ENCODE measurements around the gene XPR1. TPM values are rescaled to one million over a fixed set of nuclear protein-coding genes. Genes with fewer than 3 reads are reported as not detected.
A peak's percentile ranks its signal among the peaks of the same experiment; 100 is the strongest.
"Not testable (repeated sequence)": the region's sequence is repeated elsewhere in the genome, so short reads cannot be mapped to it uniquely, and the experiment has no call there.

The XPR1 gene
- total and polyA plus RNA-seq, 7 experiments from 2014 or later, result 5.4 to 19.7 (median 15.4) TPM

GRCh38 chr1:180674603-180675530, 43.0 kb downstream of the XPR1 start:
- Mint-ChIP-seq H3K4me3 (no peak overlapping the region), H3K36me3 (peaks cover 17 to 56% (median 44%) of the 10 kb centered on the region in 5 donors), H3K27me3 (no peaks in the 10 kb centered on the region), H3K4me1 (peaks cover 7 to 17% (median 13%) of the 10 kb centered on the region in 7 donors), H3K27ac (peak overlapping the region in 1 of 9 donors; percentile 9), H3K9me3 (peaks cover 8 to 56% (median 25%) of the 10 kb centered on the region in 11 donors)
- Histone ChIP-seq H3K4me1 (ENCODE audit: control insufficient read depth in 2 of 2, insufficient read depth in 2 of 2, low read length in 2 of 2) (no peaks in the 10 kb centered on the region), H3K9me3 (ENCODE audit: control insufficient read depth in 2 of 3, low read length in 3 of 3) (peaks cover 0 to 10% (median 5%) of the 10 kb centered on the region in 3 experiments), H3K27ac (ENCODE audit: low read depth, low read length) (no peak overlapping the region), H3K36me3 (ENCODE audit: control insufficient read depth in 2 of 3, insufficient read depth in 3 of 3, low read length in 3 of 3) (peaks cover 0 to 4% (median 0%) of the 10 kb centered on the region in 3 experiments), H3K27me3 (ENCODE audit: control insufficient read depth in 2 of 2, insufficient read depth in 2 of 2, low read length in 2 of 2) (no peaks in the 10 kb centered on the region), H3K4me3 (ENCODE audit: low read length) (no peak overlapping the region)
- DNase-seq (no peak), ATAC-seq (no peak)
- intact Hi-C loops (cut with micrococcal nuclease), result no loop called here
- POLR2A ChIA-PET, result no interaction called here
- CTCF ChIA-PET, result no interaction called here

GRCh38 chr1:180675586-180675985, 43.8 kb downstream of the XPR1 start:
- ATAC-seq (no peak), DNase-seq (no peak)
- Histone ChIP-seq H3K4me1 (ENCODE audit: control insufficient read depth in 2 of 2, insufficient read depth in 2 of 2, low read length in 2 of 2) (no peaks in the 10 kb centered on the region), H3K27ac (ENCODE audit: low read depth, low read length) (no peak overlapping the region), H3K9me3 (ENCODE audit: control insufficient read depth in 2 of 3, low read length in 3 of 3) (peaks cover 0 to 9% (median 5%) of the 10 kb centered on the region in 3 experiments), H3K4me3 (ENCODE audit: low read length) (no peak overlapping the region), H3K27me3 (ENCODE audit: control insufficient read depth in 2 of 2, insufficient read depth in 2 of 2, low read length in 2 of 2) (no peaks in the 10 kb centered on the region), H3K36me3 (ENCODE audit: control insufficient read depth in 2 of 3, insufficient read depth in 3 of 3, low read length in 3 of 3) (peaks cover 0 to 4% (median 0%) of the 10 kb centered on the region in 3 experiments)
- CTCF ChIA-PET, result no interaction called here
- H3K4me1 Mint-ChIP-seq, result peaks cover 2 to 17% (median 11%) of the 10 kb centered on the region in 7 donors
- POLR2A ChIA-PET, result no interaction called here
- no peak overlapping the region for H3K4me3 Mint-ChIP-seq
- H3K9me3 Mint-ChIP-seq, result peaks cover 8 to 52% (median 24%) of the 10 kb centered on the region in 11 donors
- no peak overlapping the region for H3K27ac Mint-ChIP-seq
- H3K27me3 Mint-ChIP-seq, result no peaks in the 10 kb centered on the region
- intact Hi-C loops (cut with micrococcal nuclease), result no loop called here
- H3K36me3 Mint-ChIP-seq, result peaks cover 18 to 56% (median 43%) of the 10 kb centered on the region in 5 donors

GRCh38 chr1:180680558-180681144, 48.8 kb downstream of the XPR1 start:
- intact Hi-C loops (cut with micrococcal nuclease), result no loop called here
- H3K27ac Mint-ChIP-seq, result no peak overlapping the region
- ATAC-seq (no peak), DNase-seq (no peak)
- H3K27me3 Mint-ChIP-seq, result no peaks in the 10 kb centered on the region
- no peaks in the 10 kb centered on the region for H3K36me3 ChIP-seq (ENCODE audit: control insufficient read depth in 2 of 3, insufficient read depth in 3 of 3, low read length in 3 of 3)
- H3K4me1 Mint-ChIP-seq, result peaks cover 0 to 15% (median 4%) of the 10 kb centered on the region in 7 donors
- no peak overlapping the region for H3K4me3 ChIP-seq (ENCODE audit: low read length)
- ChIA-PET POLR2A (no interaction called here), CTCF (no interaction called here)
- no peaks in the 10 kb centered on the region for H3K27me3 ChIP-seq (ENCODE audit: control insufficient read depth in 2 of 2, insufficient read depth in 2 of 2, low read length in 2 of 2)
- no peaks in the 10 kb centered on the region for H3K4me1 ChIP-seq (ENCODE audit: control insufficient read depth in 2 of 2, insufficient read depth in 2 of 2, low read length in 2 of 2)
- H3K4me3 Mint-ChIP-seq, result no peak overlapping the region
- H3K9me3 ChIP-seq (ENCODE audit: control insufficient read depth in 2 of 3, low read length in 3 of 3), result peaks cover 0 to 2% (median 0%) of the 10 kb centered on the region in 3 experiments
- H3K36me3 Mint-ChIP-seq, result peaks cover 18 to 58% (median 57%) of the 10 kb centered on the region in 5 donors
- H3K27ac ChIP-seq (ENCODE audit: low read depth, low read length), result no peak overlapping the region
- peaks cover 2 to 53% (median 20%) of the 10 kb centered on the region in 11 donors for H3K9me3 Mint-ChIP-seq

- H3K4me3 ChIP-seq (ENCODE audit: low read length); H3K4me3 Mint-ChIP-seq; POLR2A ChIA-PET; H3K36me3 ChIP-seq (ENCODE audit: control insufficient read depth in 2 of 3, insufficient read depth in 3 of 3, low read length in 3 of 3); H3K9me3 ChIP-seq (ENCODE audit: control insufficient read depth in 2 of 3, low read length in 3 of 3); intact Hi-C loops (cut with micrococcal nuclease); H3K27ac ChIP-seq (ENCODE audit: low read depth, low read length); H3K4me1 ChIP-seq (ENCODE audit: control insufficient read depth in 2 of 2, insufficient read depth in 2 of 2, low read length in 2 of 2); ATAC-seq; H3K27ac Mint-ChIP-seq; H3K27me3 ChIP-seq (ENCODE audit: control insufficient read depth in 2 of 2, insufficient read depth in 2 of 2, low read length in 2 of 2); H3K27me3 Mint-ChIP-seq; DNase-seq: not testable (repeated sequence)
- Mint-ChIP-seq H3K4me1 (peaks cover 0 to 17% (median 7%) of the 10 kb centered on the region in 7 donors), H3K9me3 (peaks cover 0 to 41% (median 20%) of the 10 kb centered on the region in 11 donors), H3K36me3 (peaks cover 20 to 60% (median 50%) of the 10 kb centered on the region in 5 donors)
- CTCF ChIA-PET, result interaction anchor here (0.6 kb wide), 1 partner anchor 1714 kb away, joined by 3 read pairs; no protein-coding TSS in a partner anchor
Measured at GRCh38 chr1:180683117-180683516, 51.3 kb downstream of the XPR1 start.

- Histone ChIP-seq H3K4me1 (ENCODE audit: control insufficient read depth in 2 of 2, insufficient read depth in 2 of 2, low read length in 2 of 2) (peaks cover 0 to 7% of the 10 kb centered on the region in 2 donors), H3K4me3 (ENCODE audit: low read length) (no peak overlapping the region), H3K27ac (ENCODE audit: low read depth, low read length) (no peak overlapping the region), H3K27me3 (ENCODE audit: control insufficient read depth in 2 of 2, insufficient read depth in 2 of 2, low read length in 2 of 2) (no peaks in the 10 kb centered on the region), H3K36me3 (ENCODE audit: control insufficient read depth in 2 of 3, insufficient read depth in 3 of 3, low read length in 3 of 3) (no peaks in the 10 kb centered on the region), H3K9me3 (ENCODE audit: control insufficient read depth in 2 of 3, low read length in 3 of 3) (peaks cover 0 to 6% (median 0%) of the 10 kb centered on the region in 3 experiments)
- H3K27ac Mint-ChIP-seq, result peak overlapping the region in 1 of 9 donors; percentile 42
- ATAC-seq (no peak), DNase-seq (no peak)
- H3K4me1 Mint-ChIP-seq, result peaks cover 0 to 58% (median 40%) of the 10 kb centered on the region in 7 donors
- peaks cover 6 to 44% (median 40%) of the 10 kb centered on the region in 5 donors for H3K36me3 Mint-ChIP-seq
- POLR2A ChIA-PET, result no interaction called here
- H3K27me3 Mint-ChIP-seq, result no peaks in the 10 kb centered on the region
- intact Hi-C loops (cut with micrococcal nuclease), result no loop called here
- H3K9me3 Mint-ChIP-seq, result peaks cover 1 to 36% (median 17%) of the 10 kb centered on the region in 11 donors
- CTCF ChIA-PET, result no interaction called here
- H3K4me3 Mint-ChIP-seq, result no peak overlapping the region
Measured at GRCh38 chr1:180691322-180691913, 59.6 kb downstream of the XPR1 start.

GRCh38 chr1:180693564-180694244, 61.9 kb downstream of the XPR1 start:
- Histone ChIP-seq H3K4me3 (ENCODE audit: low read length) (no peak overlapping the region), H3K4me1 (ENCODE audit: control insufficient read depth in 2 of 2, insufficient read depth in 2 of 2, low read length in 2 of 2) (peaks cover 0 to 7% of the 10 kb centered on the region in 2 donors), H3K27ac (ENCODE audit: low read depth, low read length) (no peak overlapping the region), H3K27me3 (ENCODE audit: control insufficient read depth in 2 of 2, insufficient read depth in 2 of 2, low read length in 2 of 2) (no peaks in the 10 kb centered on the region), H3K9me3 (ENCODE audit: control insufficient read depth in 2 of 3, low read length in 3 of 3) (peaks cover 0 to 20% (median 7%) of the 10 kb centered on the region in 3 experiments), H3K36me3 (ENCODE audit: control insufficient read depth in 2 of 3, insufficient read depth in 3 of 3, low read length in 3 of 3) (no peaks in the 10 kb centered on the region)
- H3K4me1 Mint-ChIP-seq, result peaks cover 0 to 58% (median 42%) of the 10 kb centered on the region in 7 donors
- H3K4me3 Mint-ChIP-seq, result peak overlapping the region in 2 of 10 donors; percentile 37 to 40
- DNase-seq (no peak), ATAC-seq (no peak)
- peaks cover 17 to 61% (median 51%) of the 10 kb centered on the region in 5 donors for H3K36me3 Mint-ChIP-seq
- intact Hi-C loops (cut with micrococcal nuclease), result no loop called here
- ChIA-PET CTCF (no interaction called here), POLR2A (no interaction called here)
- H3K27ac Mint-ChIP-seq, result peak overlapping the region in 2 of 9 donors; percentile 18 to 60
- H3K27me3 Mint-ChIP-seq, result no peaks in the 10 kb centered on the region
- peaks cover 11 to 59% (median 37%) of the 10 kb centered on the region in 11 donors for H3K9me3 Mint-ChIP-seq

Measured in naive thymus-derived CD4-positive, alpha-beta T cell (primary cell).